Measurements from ENCODE around the gene NUDC. TPM values are rescaled to one million over a fixed set of nuclear protein-coding genes. Genes with fewer than 3 reads are reported as not detected.
A peak's percentile ranks its signal among the peaks of the same experiment; 100 is the strongest.

Gene NUDC
- total and polyA plus RNA-seq, 2 of the 4 experiments (the other 2 are of a cell fraction), result 34.8 to 89.8 TPM

- Histone ChIP-seq H3K18ac (ENCODE audit: low read depth, low read length) (no peak overlapping the region), H3K9me1 (ENCODE audit: insufficient read depth, low read length) (0 out of 2 replicates have a peak, but pooled peaks cover 7% of the 10 kb centered on the region), H2BK120ac (ENCODE audit: low read depth, low read length) (no peak overlapping the region), H4K91ac (ENCODE audit: insufficient read depth, low read depth, low read length) (no peak overlapping the region), H2BK20ac (ENCODE audit: low read depth, low read length) (no peak overlapping the region), H2BK15ac (ENCODE audit: low read depth, low read length) (no peak overlapping the region), H3K4ac (ENCODE audit: low read depth, low read length) (no peak overlapping the region), H3K9ac (ENCODE audit: low read depth, low read length) (no peak overlapping the region), H3K4me3 (ENCODE audit: insufficient read depth, low read depth, low read length) (no peak overlapping the region), H3K4me1 (ENCODE audit: control insufficient read depth, insufficient read depth, low read length) (no peaks in the 10 kb centered on the region), H2AK9ac (replicated peaks; ENCODE audit: low read depth, low read length, poor library complexity) (no peak overlapping the region), H3K79me1 (ENCODE audit: low read depth in 1 of 2, low read length in 2 of 2) (peaks cover 3 to 10% of the 10 kb centered on the region in 2 experiments; a peak in 2 of 4 replicates), H3K36me3 (ENCODE audit: control insufficient read depth, insufficient read depth, low read length) (peaks cover 46% of the 10 kb centered on the region), H3K4me2 (ENCODE audit: low read depth, low read length) (no peak overlapping the region), H3K9me3 (ENCODE audit: control insufficient read depth, insufficient read depth, low read length) (no peaks in the 10 kb centered on the region), H2BK5ac (ENCODE audit: low read depth, low read length, poor library complexity, severe bottlenecking) (no peak overlapping the region), H4K8ac (ENCODE audit: low read depth in 2 of 2, low read length in 2 of 2) (no peak overlapping the region), H2AK5ac (ENCODE audit: low read depth, low read length) (no peak overlapping the region), H2AFZ (replicated peaks; ENCODE audit: low read length, poor library complexity) (no peak overlapping the region), H3K56ac (ENCODE audit: extremely low read depth, insufficient read depth, low read length) (no peak overlapping the region), H3K27ac (ENCODE audit: insufficient read depth, low read length) (no peak overlapping the region), H3K27me3 (ENCODE audit: control insufficient read depth, insufficient read depth, low read length) (no peaks in the 10 kb centered on the region), H3K23ac (ENCODE audit: low read depth, low read length) (no peak overlapping the region), H4K20me1 (ENCODE audit: insufficient read depth, low read length) (no peaks in the 10 kb centered on the region; the same call in 1 of the 2 replicates), H3K14ac (replicated peaks; ENCODE audit: low read depth, low read length) (no peak overlapping the region), H4K5ac (ENCODE audit: low read depth, low read length) (no peak overlapping the region)
- WGBS, 2 experiments (ENCODE audit: extremely low coverage in 2 of 2, insufficient read length in 1 of 2), result no CpG with 5 or more reads among the region's 4 CpGs
- dilution Hi-C loops (cut with HindIII; ENCODE audit: low sequenced_read_pairs, unreplicated experiment) (no loop called here), intact Hi-C loops (cut with micrococcal nuclease) (no loop called here), in situ Hi-C loops (cut with MboI; ENCODE audit: low sequenced_read_pairs) (no loop called here)
- TF ChIP-seq NFE2L2 (IDR thresholded peaks at IDR 0.05; ENCODE audit: low read depth, low read length) (no peak), FOS (IDR thresholded peaks at IDR 0.05; ENCODE audit: low read depth, low read length) (no peak), RFX5 (IDR thresholded peaks at IDR 0.05; ENCODE audit: low read depth, low read length) (no peak), RAD21 (IDR thresholded peaks at IDR 0.05; ENCODE audit: low read length) (no peak), CEBPB (IDR thresholded peaks at IDR 0.05; ENCODE audit: low read depth, low read length) (no peak), MAZ (IDR thresholded peaks at IDR 0.05; ENCODE audit: borderline replicate concordance, low read depth, low read length) (no peak), CHD1 (IDR thresholded peaks at IDR 0.05; ENCODE audit: low read depth, low read length) (no peak), SMC3 (IDR thresholded peaks at IDR 0.05; ENCODE audit: low read depth, low read length) (no peak), MAFK (IDR thresholded peaks at IDR 0.05; ENCODE audit: low read depth, low read length) (no peak), BHLHE40 (IDR thresholded peaks at IDR 0.05; ENCODE audit: low read depth, low read length) (no peak), USF2 (IDR thresholded peaks at IDR 0.05; ENCODE audit: low read depth, low read length) (no peak)
- TF ChIP-seq, protein P1, sequence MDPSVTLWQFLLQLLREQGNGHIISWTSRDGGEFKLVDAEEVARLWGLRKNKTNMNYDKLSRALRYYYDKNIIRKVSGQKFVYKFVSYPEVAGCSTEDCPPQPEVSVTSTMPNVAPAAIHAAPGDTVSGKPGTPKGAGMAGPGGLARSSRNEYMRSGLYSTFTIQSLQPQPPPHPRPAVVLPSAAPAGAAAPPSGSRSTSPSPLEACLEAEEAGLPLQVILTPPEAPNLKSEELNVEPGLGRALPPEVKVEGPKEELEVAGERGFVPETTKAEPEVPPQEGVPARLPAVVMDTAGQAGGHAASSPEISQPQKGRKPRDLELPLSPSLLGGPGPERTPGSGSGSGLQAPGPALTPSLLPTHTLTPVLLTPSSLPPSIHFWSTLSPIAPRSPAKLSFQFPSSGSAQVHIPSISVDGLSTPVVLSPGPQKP (IDR thresholded peaks at IDR 0.05; ENCODE audit: borderline replicate concordance, low read depth, low read length), result no peak
- BruUV-seq (replicated peaks), result TSS peak; percentile 84
- ATAC-seq (ENCODE audit: low read depth), result no peak
- no peak for DNase-seq
- ChIA-PET POLR2A (ENCODE audit: unreplicated experiment) (no interaction called here), CTCF (no interaction called here)
Measured at GRCh38 chr1:26946270-26946669, 24.7 kb downstream of the NUDC start.

Measured in IMR-90 (cell line).